Keratinocyte (primary cell): ENCODE data around the gene SMIM35.

Experiments used
- CTCF ChIP-seq, 3 experiments: IDR thresholded peaks in 1 of 3; conservative IDR thresholded peaks in 1 of 3; optimal IDR thresholded peaks in 1 of 3; 2 replicates in 2 of 3; 3 replicates in 1 of 3; pipeline versions ENCODE3 to v1.5.1; 2011; ENCODE audit warnings: low read length in 3 of 3, mild to moderate bottlenecking in 3 of 3, moderate library complexity in 2 of 3, control low read depth in 1 of 3, inconsistent platforms in 1 of 3; ENCODE audit not compliant: insufficient read depth in 2 of 3; ENCODE audit errors: extremely low read depth in 1 of 3
- EZH2 ChIP-seq: IDR thresholded peaks from one replicate; pipeline ENCODE4 v1.6.1; 2012; ENCODE audit warnings: inconsistent platforms, mild to moderate bottlenecking, low read length, moderate library complexity

- TF ChIP-seq CTCF (optimal IDR thresholded peaks at IDR 0.05 in 1 of 3, IDR thresholded peaks at IDR 0.05 in 1 of 3, conservative IDR thresholded peaks at IDR 0.05 in 1 of 3; ENCODE audit: extremely low read depth in 1 of 3, insufficient read depth in 2 of 3, low read length in 3 of 3) (no peak), EZH2 (no peak)
These were observed 119.9 kb downstream of the SMIM35 start for GRCh38 chr11:117966908-117967307.
